Brain microvascular endothelial cell (primary cell): ENCODE results near the gene DYNLRB1.

Experiments
- DNase-seq: peaks from one replicate; pipeline ENCODE4 v3.0.0-alpha.2; 2020
- H3K27ac ChIP-seq: fragments of 250-450 bp; sonication (Bioruptor Pico); 2 replicates; pipeline ENCODE4 v1.5.1; 2020; ENCODE audit warnings: mild to moderate bottlenecking, moderate library complexity
- H3K27me3 ChIP-seq: fragments of 250-450 bp; sonication (Bioruptor Pico); replicated peaks from 2 replicates; pipeline ENCODE4 v1.5.1; 2020; ENCODE audit warnings: mild to moderate bottlenecking
- H3K36me3 ChIP-seq: fragments of 250-450 bp; sonication (Bioruptor Pico); replicated peaks from 2 replicates; pipeline ENCODE4 v1.5.1; 2020; ENCODE audit warnings: mild to moderate bottlenecking
- H3K4me3 ChIP-seq: 2 replicates; pipeline ENCODE4 v1.5.1; 2011; ENCODE audit warnings: low read depth, mild to moderate bottlenecking, control low read depth, low read length, moderate library complexity
- CTCF ChIP-seq: IDR thresholded peaks from 2 replicates; pipeline ENCODE4 v1.5.1; 2011; ENCODE audit warnings: low read depth, mild to moderate bottlenecking, moderate library complexity, low read length, control low read depth, inconsistent platforms; ENCODE audit errors: missing control alignments
- in situ Hi-C: cut with HindIII; loops from 2 replicates; pipeline ENCODE4 v1.10.0; 2017; ENCODE audit warnings: low sequenced_read_pairs, low pct_ligation_motif_present

Gene DYNLRB1

GRCh38 chr20:34534391-34535165, 18.4 kb downstream of the DYNLRB1 start:
- H3K4me3 ChIP-seq = no peak overlapping the region
- H3K27me3 ChIP-seq = no peaks in the 10 kb centered on the region
- H3K27ac ChIP-seq = no peak overlapping the region
- in situ Hi-C loops = no loop called here
- no peak for TF ChIP-seq CTCF
- DNase-seq = no peak
- peaks cover 86% of the 10 kb centered on the region for H3K36me3 ChIP-seq

- no peaks in the 10 kb centered on the region for H3K27me3 ChIP-seq
- H3K4me3 ChIP-seq = no peak overlapping the region
- H3K36me3 ChIP-seq = peaks cover 86% of the 10 kb centered on the region
- H3K27ac ChIP-seq = no peak overlapping the region
- in situ Hi-C loops = no loop called here
- no peak for DNase-seq
- no peak for TF ChIP-seq CTCF
Measured at GRCh38 chr20:34535301-34535840, 19.1 kb downstream of the DYNLRB1 start.

GRCh38 chr20:34535857-34536256, 19.6 kb downstream of the DYNLRB1 start:
- Histone ChIP-seq H3K36me3 (peaks cover 86% of the 10 kb centered on the region), H3K27me3 (no peaks in the 10 kb centered on the region), H3K4me3 (no peak overlapping the region), H3K27ac (no peak overlapping the region)
- TF ChIP-seq CTCF = no peak
- in situ Hi-C loops = no loop called here
- DNase-seq = no peak

- DNase-seq = peak; percentile 21
- peaks cover 90% of the 10 kb centered on the region for H3K36me3 ChIP-seq
Measured at GRCh38 chr20:34536798-34537394, 20.7 kb downstream of the DYNLRB1 start.

GRCh38 chr20:34537651-34538050, 21.4 kb downstream of the DYNLRB1 start:
- no peak overlapping the region for H3K4me3 ChIP-seq
- H3K36me3 ChIP-seq = peaks cover 88% of the 10 kb centered on the region
- TF ChIP-seq CTCF = no peak
- H3K27ac ChIP-seq = no peak overlapping the region
- in situ Hi-C loops = no loop called here
- no peaks in the 10 kb centered on the region for H3K27me3 ChIP-seq
- no peak for DNase-seq

More at GRCh38 chr20:34536798-34537394, 20.7 kb downstream of the DYNLRB1 start:
- peak; percentile 60 for TF ChIP-seq CTCF
- in situ Hi-C loops = no loop called here
- H3K27me3 ChIP-seq = no peaks in the 10 kb centered on the region
- no peak overlapping the region for H3K27ac ChIP-seq
- no peak overlapping the region for H3K4me3 ChIP-seq
